KMS-11 (cell line): ENCODE data around the gene GBE1.

Experiments used
- H2AFZ ChIP-seq: fragments of 200-600 bp; sonication (generic); 2 replicates; pipeline ENCODE4 v1.6.1; 2016; ENCODE audit warnings: antibody characterized with exemption, mixed run types, low read depth
- H3K27ac ChIP-seq: fragments of 200-600 bp; sonication (generic); 2 replicates; pipeline ENCODE4 v1.6.1; 2016; ENCODE audit warnings: mild to moderate bottlenecking, mixed run types
- H3K27me3 ChIP-seq: fragments of 200-600 bp; sonication (generic); 2 replicates; pipeline ENCODE4 v1.6.1; 2017; ENCODE audit warnings: mild to moderate bottlenecking, low read depth, mixed run types, moderate library complexity; ENCODE audit not compliant: insufficient read depth
- H3K36me3 ChIP-seq: fragments of 200-600 bp; sonication (generic); 2 replicates; pipeline ENCODE4 v1.6.1; 2017; ENCODE audit warnings: mild to moderate bottlenecking, mixed run types; ENCODE audit not compliant: insufficient read depth
- H3K4me1 ChIP-seq: fragments of 200-600 bp; sonication (generic); 2 replicates; pipeline ENCODE4 v1.6.1; 2016; ENCODE audit warnings: mild to moderate bottlenecking, low read depth, mixed run types; ENCODE audit not compliant: poor library complexity, severe bottlenecking
- H3K4me2 ChIP-seq: fragments of 200-600 bp; sonication (generic); 2 replicates; pipeline ENCODE4 v1.7.0; 2016; ENCODE audit warnings: mild to moderate bottlenecking, mixed run types
- H3K4me3 ChIP-seq: fragments of 200-600 bp; sonication (generic); IDR thresholded peaks from 2 replicates; pipeline ENCODE4 v1.6.1; 2017; ENCODE audit warnings: low read depth, low read length, mixed read lengths; ENCODE audit not compliant: insufficient read depth
- H3K79me2 ChIP-seq: fragments of 200-600 bp; sonication (generic); 2 replicates; pipeline ENCODE4 v1.6.1; 2016; ENCODE audit warnings: low read depth, mixed run types; ENCODE audit not compliant: insufficient read depth
- H3K9ac ChIP-seq: fragments of 200-600 bp; sonication (generic); 2 replicates; pipeline ENCODE4 v1.6.1; 2016; ENCODE audit warnings: mild to moderate bottlenecking, mixed run types
- H4K20me1 ChIP-seq: fragments of 200-600 bp; sonication (generic); 2 replicates; pipeline ENCODE4 v1.6.1; 2016; ENCODE audit warnings: mild to moderate bottlenecking, mixed run types; ENCODE audit not compliant: insufficient read depth
- CTCF ChIP-seq: fragments of 200-600 bp; sonication (generic); conservative IDR thresholded peaks from 2 replicates; pipeline ENCODE4 v1.6.1; 2017; ENCODE audit warnings: low read depth, mild to moderate bottlenecking, antibody characterized with exemption, low read length, moderate library complexity, mixed read lengths

The GBE1 gene

GRCh38 chr3:81585937-81586336 is 175.5 kb downstream of the GBE1 start:
- Histone ChIP-seq H3K9ac (no peak overlapping the region), H3K27me3 (no peaks in the 10 kb centered on the region), H3K27ac (no peak overlapping the region), H4K20me1 (no peaks in the 10 kb centered on the region), H3K4me3 (no peak overlapping the region), H3K4me1 (no peaks in the 10 kb centered on the region), H3K79me2 (no peaks in the 10 kb centered on the region), H3K36me3 (no peaks in the 10 kb centered on the region), H2AFZ (no peak overlapping the region), H3K4me2 (no peak overlapping the region)
- no peak for TF ChIP-seq CTCF

GRCh38 chr3:81585056-81585455 is 176.4 kb downstream of the GBE1 start:
- H4K20me1 ChIP-seq, result no peaks in the 10 kb centered on the region
- H3K27me3 ChIP-seq, result no peaks in the 10 kb centered on the region
- H3K79me2 ChIP-seq, result no peaks in the 10 kb centered on the region
- H3K4me1 ChIP-seq, result no peaks in the 10 kb centered on the region
- no peak for TF ChIP-seq CTCF
- H3K4me2 ChIP-seq, result no peak overlapping the region
- H3K9ac ChIP-seq, result no peak overlapping the region
- H2AFZ ChIP-seq, result no peak overlapping the region
- no peak overlapping the region for H3K4me3 ChIP-seq
- H3K36me3 ChIP-seq, result no peaks in the 10 kb centered on the region
- no peak overlapping the region for H3K27ac ChIP-seq

GRCh38 chr3:81581966-81582599 is 179.4 kb downstream of the GBE1 start:
- Histone ChIP-seq H2AFZ (no peak overlapping the region), H3K9ac (no peak overlapping the region), H3K27me3 (no peaks in the 10 kb centered on the region), H3K79me2 (no peaks in the 10 kb centered on the region), H3K4me3 (no peak overlapping the region), H3K4me1 (no peaks in the 10 kb centered on the region), H3K4me2 (no peak overlapping the region), H4K20me1 (no peaks in the 10 kb centered on the region), H3K36me3 (no peaks in the 10 kb centered on the region), H3K27ac (no peak overlapping the region)
- peak; percentile 50 for TF ChIP-seq CTCF

- Histone ChIP-seq H3K27me3 (no peaks in the 10 kb centered on the region), H3K4me3 (no peak overlapping the region), H3K79me2 (no peaks in the 10 kb centered on the region), H3K36me3 (no peaks in the 10 kb centered on the region), H4K20me1 (no peaks in the 10 kb centered on the region), H3K4me2 (no peak overlapping the region), H3K4me1 (no peaks in the 10 kb centered on the region), H3K27ac (no peak overlapping the region), H3K9ac (no peak overlapping the region), H2AFZ (no peak overlapping the region)
- no peak for TF ChIP-seq CTCF
Observed at GRCh38 chr3:81580355-81580754, 181.1 kb downstream of the GBE1 start.
